Placental pericyte (primary cell): ENCODE data around the gene CDHR3. TPM values are rescaled to one million over a fixed set of nuclear protein-coding genes. Genes with fewer than 3 reads are reported as not detected.

Source experiments
- total RNA-seq: library from RNA; depleted of rRNA; stranded (reverse); fragments of >200 nt; gene quantifications from 2 replicates; pipeline ENCODE4 v1.2.3, GENCODE V29; 2012

The CDHR3 gene
- 1.3 and 5.2 TPM in 2 replicates for total RNA-seq

DNA sequence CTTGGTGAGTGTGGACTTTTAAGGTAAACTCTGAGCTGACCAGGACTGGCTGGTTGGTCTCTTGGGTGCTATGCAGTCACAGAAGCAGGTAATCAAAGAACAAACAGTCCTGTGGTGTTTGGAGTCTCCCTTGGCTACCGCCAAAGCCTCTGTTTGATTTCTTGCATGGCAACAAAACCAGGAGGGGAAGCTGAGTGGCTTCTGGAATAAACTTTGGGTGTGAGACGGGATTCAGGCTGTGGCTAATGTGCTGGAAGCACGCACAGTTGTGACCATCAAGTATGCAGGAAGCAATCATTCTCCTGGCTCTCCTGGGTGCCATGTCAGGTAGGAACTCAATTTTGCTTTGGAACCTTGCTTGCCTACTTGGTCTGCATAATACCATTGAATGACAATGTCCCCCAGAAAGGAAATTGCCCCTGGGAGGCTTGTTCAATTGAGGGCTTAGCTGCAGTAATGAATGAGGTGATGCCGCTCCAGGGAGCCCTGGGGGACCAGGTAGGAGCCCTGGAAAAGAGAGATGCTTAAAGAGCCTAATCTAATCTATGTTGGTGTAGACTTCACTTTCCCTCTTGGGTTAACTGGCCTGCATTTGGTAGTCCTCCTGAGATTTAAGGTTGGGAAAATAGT, at the start of gene CDHR3:
CDHR3 (plus strand) TSS at position 227 of the 630 bp plus-strand sequence; CDS start at position 282, 55 bp downstream.

Other genes with a start within 250 kb of the CDHR3 start
- 7.2 and 10.3 TPM in 2 replicates for gene ATXN7L1, start 86.7 kb upstream of the CDHR3 start, total RNA-seq
- 37.4 and 49.1 TPM in 2 replicates for gene SYPL1, start 149.0 kb downstream of the CDHR3 start, total RNA-seq